ENCODE results near the gene FOXB2.
"Not testable (repeated sequence)": the region's sequence is repeated elsewhere in the genome, so short reads cannot be mapped to it uniquely, and the experiment has no call there.

FOXB2 gene

GRCh38 chr9:77019236-77019925 is at the start of gene FOXB2:
Gene FOXB2, plus strand, starts transcription at chr9:77019655. Its CDS starts 0 bp downstream, at chr9:77019655.
- DNase-seq: no peak

- no peak for DNase-seq
Measured at GRCh38 chr9:76969716-76970115, 49.7 kb upstream of the FOXB2 start.

GRCh38 chr9:76978831-76979230 is 40.6 kb upstream of the FOXB2 start:
- DNase-seq: not testable (repeated sequence)

- DNase-seq: no peak
Measured at GRCh38 chr9:76980566-76980965, 38.9 kb upstream of the FOXB2 start.

GRCh38 chr9:76984486-76984885 is 35.0 kb upstream of the FOXB2 start:
- no peak for DNase-seq

GRCh38 chr9:76985581-76985980 is 33.9 kb upstream of the FOXB2 start:
- no peak for DNase-seq

GRCh38 chr9:76987594-76988200 is 31.8 kb upstream of the FOXB2 start:
- DNase-seq: no peak

GRCh38 chr9:76988941-76989340 is 30.5 kb upstream of the FOXB2 start:
- no peak for DNase-seq

- no peak for DNase-seq
Measured at GRCh38 chr9:76989501-76989900, 30.0 kb upstream of the FOXB2 start.

GRCh38 chr9:76996700-76997099 is 22.8 kb upstream of the FOXB2 start:
- DNase-seq: no peak

GRCh38 chr9:76999261-76999660 is 20.2 kb upstream of the FOXB2 start:
- no peak for DNase-seq

- DNase-seq: no peak
Measured at GRCh38 chr9:77000330-77000729, 19.1 kb upstream of the FOXB2 start.

- DNase-seq: no peak
Measured at GRCh38 chr9:77003366-77003765, 16.1 kb upstream of the FOXB2 start.

- no peak for DNase-seq
Measured at GRCh38 chr9:77005216-77005615, 14.2 kb upstream of the FOXB2 start.

- DNase-seq: no peak
Measured at GRCh38 chr9:77010527-77010926, 8.9 kb upstream of the FOXB2 start.

- no peak for DNase-seq
Measured at GRCh38 chr9:77011973-77012821, 7.3 kb upstream of the FOXB2 start.

- DNase-seq: no peak
Measured at GRCh38 chr9:77013206-77013931, 6.1 kb upstream of the FOXB2 start.

GRCh38 chr9:77013932-77014596 is 5.4 kb upstream of the FOXB2 start:
- no peak for DNase-seq

- no peak for DNase-seq
Measured at GRCh38 chr9:77014597-77015263, 4.7 kb upstream of the FOXB2 start.

GRCh38 chr9:77015327-77016048 is 4.0 kb upstream of the FOXB2 start:
- DNase-seq: no peak

- DNase-seq: no peak
Measured at GRCh38 chr9:77016121-77016525, 3.3 kb upstream of the FOXB2 start.
